ENCODE measurements around the gene SH2D4B.
"Not testable (repeated sequence)": the region's sequence is repeated elsewhere in the genome, so short reads cannot be mapped to it uniquely, and the experiment has no call there.

SH2D4B gene

DNA sequence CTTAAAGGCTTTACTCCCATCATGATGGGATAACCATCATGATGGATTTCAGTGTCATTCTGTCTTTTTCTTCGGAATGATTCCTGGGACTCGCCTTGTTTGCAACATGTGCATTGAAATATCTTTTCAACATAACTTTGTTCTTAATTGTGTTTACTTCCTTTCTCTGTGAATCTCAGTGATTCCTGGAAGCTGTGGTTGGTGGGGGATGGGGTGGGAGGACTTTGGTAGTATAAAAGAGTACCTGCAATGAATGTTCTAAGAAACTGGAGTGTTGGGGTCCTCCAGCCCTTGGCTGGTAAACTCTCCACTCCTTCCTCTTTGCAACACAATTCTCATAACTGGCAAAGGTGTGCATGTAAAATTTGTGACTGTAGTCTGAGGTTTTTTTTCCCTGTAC lies 11.5 kb upstream of the SH2D4B start:
- no peak for DNase-seq

- no peak for DNase-seq
Measured at GRCh38 chr10:80526742-80527141, 11.0 kb upstream of the SH2D4B start.

DNA sequence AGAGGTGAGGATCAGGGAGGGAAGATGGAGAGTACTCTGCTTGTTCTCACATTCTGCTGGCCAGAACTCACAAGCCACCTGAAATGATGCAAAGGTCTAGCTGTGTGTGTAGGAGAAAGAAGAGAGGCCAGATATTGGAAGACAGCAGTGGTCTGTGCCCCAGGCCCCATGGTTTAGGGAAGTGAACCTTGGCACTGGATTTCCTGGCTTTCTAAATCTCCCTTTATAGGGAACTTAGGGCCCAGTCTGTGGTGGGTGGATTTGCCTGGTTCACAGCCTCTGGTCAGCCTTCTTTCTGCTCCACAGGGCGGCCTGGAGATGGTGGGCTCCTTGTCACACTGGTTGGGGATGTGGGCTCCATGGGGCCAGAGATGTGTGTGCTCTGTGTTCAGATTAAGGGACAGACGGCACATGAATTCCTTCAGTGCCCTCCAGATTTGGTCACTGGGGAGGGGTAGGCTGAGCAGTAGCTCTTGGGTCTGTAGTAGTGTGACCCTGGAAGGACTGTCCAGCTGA lies 9.5 kb upstream of the SH2D4B start:
- no peak for DNase-seq

- no peak for DNase-seq
Measured at GRCh38 chr10:80528901-80529300, 8.8 kb upstream of the SH2D4B start.

- peak; percentile 62 for DNase-seq
Measured at GRCh38 chr10:80529604-80530003, 8.1 kb upstream of the SH2D4B start.

GRCh38 chr10:80530251-80530650 lies 7.5 kb upstream of the SH2D4B start:
- DNase-seq = no peak

GRCh38 chr10:80530816-80531215 lies 6.9 kb upstream of the SH2D4B start:
- no peak for DNase-seq

DNA sequence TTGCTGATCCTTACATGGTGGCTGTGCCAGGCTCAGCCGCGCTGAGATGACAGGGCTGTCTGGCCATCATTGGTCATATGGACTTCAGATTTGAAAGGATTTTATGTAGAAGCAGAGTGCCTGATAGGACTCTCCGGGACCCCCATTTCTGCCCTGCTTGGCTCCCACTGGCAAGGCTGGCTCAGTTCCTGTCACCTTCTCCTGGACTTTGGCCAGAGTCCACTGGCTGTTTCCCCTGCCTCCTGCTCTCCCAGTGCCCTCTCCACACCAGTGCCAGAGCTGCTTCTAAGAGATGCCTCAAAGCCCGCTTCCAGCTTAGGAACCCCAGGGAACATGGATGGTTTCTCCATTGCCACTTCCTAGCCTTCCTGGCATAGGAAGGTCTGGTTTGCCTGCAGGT lies 5.1 kb upstream of the SH2D4B start:
- no peak for DNase-seq

- DNase-seq = not testable (repeated sequence)
Measured at GRCh38 chr10:80534059-80534458, 3.6 kb upstream of the SH2D4B start.

GRCh38 chr10:80534646-80535045 lies 3.1 kb upstream of the SH2D4B start:
- not testable (repeated sequence) for DNase-seq

- DNase-seq = peak; percentile 72
Measured at GRCh38 chr10:80535671-80536360, 1.9 kb upstream of the SH2D4B start.

DNA sequence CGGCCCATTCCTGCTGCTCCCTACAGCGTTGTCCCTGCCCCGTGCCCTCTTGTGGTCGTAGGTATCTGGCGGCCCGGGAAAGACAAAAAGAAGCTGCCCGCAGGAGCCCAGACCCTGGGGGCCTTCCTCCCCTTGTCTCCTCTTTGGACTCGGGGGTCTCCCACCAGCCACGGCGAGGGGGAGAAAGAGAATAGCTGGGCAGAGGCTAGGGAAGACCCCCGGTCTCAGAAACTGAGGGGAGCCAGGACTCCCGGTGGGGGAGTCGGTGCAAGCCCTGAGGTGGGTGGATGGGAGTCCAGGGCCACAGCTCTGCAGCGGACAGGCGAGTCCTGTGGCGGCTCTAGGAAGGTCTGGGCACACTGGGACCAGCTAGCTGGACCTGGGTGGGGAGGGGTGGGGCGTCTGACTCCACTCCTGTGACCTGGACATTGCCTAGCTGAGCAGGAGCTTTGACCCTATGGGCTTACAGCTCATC lies 1.3 kb upstream of the SH2D4B start:
- no peak for DNase-seq

DNA sequence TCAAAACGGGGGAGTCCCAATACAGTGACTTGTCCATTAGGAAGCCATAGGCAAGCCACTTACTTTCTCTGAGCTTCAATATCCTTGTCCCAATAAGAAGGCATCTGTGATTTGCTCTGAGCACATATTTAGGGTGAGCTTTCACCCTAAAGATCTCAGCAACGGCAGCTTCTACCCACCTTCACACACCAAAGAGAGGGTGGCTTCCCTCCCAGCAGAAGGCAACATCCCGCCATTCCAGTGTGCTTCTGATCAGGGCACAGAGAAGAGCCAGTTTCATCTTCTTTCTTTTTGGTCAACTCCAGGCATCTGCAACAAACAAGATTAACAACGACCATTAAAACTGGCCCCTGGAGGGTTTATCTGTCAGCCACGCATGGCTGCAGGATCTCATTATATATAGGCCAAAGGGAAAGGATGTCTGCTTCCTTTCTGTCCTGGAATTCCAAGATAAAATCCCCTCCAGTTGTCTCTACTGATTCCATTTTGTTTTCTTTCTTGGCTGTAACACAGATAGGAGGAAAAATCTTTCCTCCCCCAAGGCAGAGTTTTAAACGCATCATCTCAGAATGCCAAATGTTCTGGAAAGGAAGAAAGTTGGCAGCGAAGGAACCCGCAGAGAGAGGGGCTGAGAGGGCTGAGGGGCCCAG lies 491 bp upstream of the SH2D4B start:
- DNase-seq = no peak

- DNase-seq = no peak
Measured at GRCh38 chr10:80538481-80539185, 931 bp downstream of the SH2D4B start.

DNA sequence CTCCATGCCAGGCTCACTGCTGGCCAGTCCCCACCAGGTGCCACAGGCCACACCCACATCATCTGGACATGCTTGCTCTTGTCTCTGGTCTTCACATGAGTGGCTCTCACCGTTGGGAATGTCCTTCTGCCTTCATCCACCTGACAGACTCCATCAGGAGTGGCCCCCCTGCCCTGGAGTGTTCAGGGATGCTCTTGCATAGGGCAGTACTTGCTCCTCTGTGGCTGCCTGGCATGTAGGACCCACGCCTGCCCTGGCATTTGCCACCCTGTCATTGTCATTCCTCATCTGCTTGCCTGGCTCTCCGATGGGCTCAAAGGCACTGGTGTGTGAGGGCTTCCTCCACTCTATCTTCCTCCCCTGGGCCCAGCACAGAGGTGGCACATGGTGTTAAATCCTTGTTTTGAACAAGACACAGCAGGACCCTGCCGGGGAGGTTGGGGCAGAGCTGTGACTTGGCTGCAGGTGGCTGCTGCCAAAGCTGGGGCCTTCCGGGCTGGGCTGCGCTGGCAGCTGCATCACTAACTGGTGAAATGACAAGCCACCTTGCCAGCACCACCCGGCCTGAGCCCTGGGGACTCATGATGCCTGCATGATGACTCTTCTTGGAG lies 1.8 kb downstream of the SH2D4B start:
- no peak for DNase-seq

DNA sequence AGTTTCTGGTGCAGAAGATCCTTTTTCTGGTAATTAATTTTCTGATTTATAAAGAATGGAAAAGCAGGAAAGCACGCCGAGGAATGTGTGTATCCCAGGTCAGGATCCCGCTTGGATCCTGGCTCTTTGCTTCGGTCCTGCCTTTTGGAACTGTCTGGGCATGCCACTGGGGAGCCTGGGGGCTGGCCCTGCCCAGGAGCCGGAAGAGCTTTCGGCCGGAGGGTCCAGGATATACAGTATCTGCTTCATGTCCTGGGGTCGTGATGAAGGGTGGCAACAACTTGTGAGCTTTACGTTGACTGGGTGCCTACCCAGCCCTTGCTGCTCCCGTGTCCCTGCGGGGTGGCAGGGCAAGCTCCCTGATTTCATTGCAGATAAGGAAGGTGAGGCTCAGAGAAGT lies 2.4 kb downstream of the SH2D4B start:
- no peak for DNase-seq

DNA sequence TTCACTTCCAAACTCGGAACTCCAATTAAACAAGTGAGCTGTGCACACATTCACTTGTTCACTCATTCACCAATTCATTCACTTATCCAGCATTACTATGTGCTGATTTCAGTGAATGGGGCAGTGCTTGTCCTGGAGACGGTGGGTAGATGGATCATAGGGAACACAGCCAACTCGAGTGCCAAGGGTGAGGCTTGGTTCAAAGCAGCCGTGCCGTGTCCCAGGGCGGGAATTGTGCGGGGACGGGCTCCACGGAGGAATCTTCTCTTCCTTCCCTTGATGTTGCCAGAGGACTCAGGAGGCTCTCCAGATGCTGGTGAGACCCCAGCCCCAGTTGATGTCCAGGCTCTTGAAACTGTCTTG lies 2.9 kb downstream of the SH2D4B start:
- DNase-seq = no peak

GRCh38 chr10:80540981-80541750 lies 3.5 kb downstream of the SH2D4B start:
- DNase-seq = no peak

DNA sequence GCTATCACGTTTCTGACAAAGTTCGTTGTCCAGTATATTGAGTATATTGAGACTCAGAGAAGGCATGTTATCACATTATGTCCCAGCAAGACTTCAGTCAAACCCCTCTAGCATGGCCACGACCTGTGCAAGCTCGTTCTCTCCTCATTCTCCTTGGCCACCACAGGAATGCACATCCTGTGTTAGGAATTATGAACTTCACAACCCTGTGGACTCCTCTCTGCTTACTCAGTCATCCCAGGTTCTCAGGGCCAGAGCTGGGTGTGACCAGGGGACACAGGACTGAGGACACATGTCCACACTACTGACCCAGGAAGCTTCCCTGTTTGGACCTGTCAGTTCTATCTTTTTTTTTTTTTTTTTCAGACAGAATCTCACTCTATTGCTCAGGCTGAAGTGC lies 4.4 kb downstream of the SH2D4B start:
- DNase-seq = no peak

- no peak for DNase-seq
Measured at GRCh38 chr10:80542652-80543318, 5.1 kb downstream of the SH2D4B start.

DNA sequence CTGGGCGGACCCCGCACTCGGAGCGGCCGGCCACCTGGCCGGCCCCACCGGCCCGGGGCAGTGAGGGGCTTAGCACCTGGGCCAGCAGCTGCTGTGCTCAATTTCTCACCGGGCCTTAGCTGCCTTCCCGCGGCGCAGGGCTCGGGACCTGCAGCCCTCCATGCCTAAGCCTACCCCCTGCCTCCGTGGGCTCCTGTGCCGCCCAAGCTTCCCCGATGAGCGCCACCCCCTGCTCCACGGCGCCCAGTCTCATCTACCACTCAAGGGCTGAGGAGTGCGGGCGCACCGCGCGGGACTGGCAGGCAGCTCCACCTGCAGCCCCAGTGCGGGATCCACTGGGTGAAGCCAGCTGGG lies 5.6 kb downstream of the SH2D4B start:
- DNase-seq = not testable (repeated sequence)

DNA sequence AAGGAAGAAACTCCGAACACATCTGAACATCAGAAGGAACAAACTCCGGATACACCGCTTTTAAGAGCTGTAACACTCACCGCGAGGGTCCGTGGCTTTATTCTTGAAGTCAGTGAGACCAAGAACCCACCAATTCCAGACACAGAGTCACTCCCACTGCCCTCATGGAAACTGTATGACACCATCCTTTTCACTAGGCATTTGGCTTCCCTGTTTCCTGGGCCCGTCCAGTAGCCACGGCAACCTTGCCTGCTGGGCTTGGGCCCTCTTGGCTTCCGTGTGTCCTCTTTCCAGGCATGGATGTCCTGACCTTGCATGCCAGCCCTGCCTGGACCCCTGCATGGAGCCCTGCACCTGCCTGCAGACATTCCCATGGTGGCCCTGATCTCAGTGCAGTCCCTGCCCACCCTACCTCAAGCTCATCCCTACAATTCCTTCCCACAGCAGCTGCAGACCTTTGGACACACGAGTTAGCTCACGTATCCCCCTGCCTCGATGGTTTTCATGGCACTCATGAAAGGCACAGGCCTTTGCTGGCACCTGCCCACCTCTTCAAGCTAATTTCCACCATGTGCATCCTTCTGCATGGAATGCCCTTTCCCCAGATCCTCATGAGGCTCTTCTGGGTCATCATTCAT lies 6.7 kb downstream of the SH2D4B start:
- DNase-seq = no peak

Data from activated gamma-delta T cell treated with Interleukin-2 at 50 U/mL for 16 hours (primary cell).